Heart left ventricle (tissue), 16 donors: ENCODE data around the gene FBN1. TPM values are rescaled to one million over a fixed set of nuclear protein-coding genes. Genes with fewer than 3 reads are reported as not detected.

Source experiments
- ATAC-seq, 4 donors: fragments of 200-7000 bp; cut with Tn5 transposase; one replicate each; pipeline ENCODE4 v1.9.1; 2020 to 2022; ENCODE audit warnings: moderate library complexity in 4 of 4, mild to moderate bottlenecking in 3 of 4, moderate number of reproducible peaks in 1 of 4
- DNase-seq, 5 donors: peaks; one replicate each; pipeline ENCODE4 v3.0.0-alpha.2; 2020
- H3K27ac ChIP-seq, 12 donors: fragments of 200-600 bp; sonication (generic) in 4 of 12; one replicate each; pipeline versions ENCODE4 v1.5.0 to v1.8.0; 2016 to 2022; ENCODE audit warnings: mild to moderate bottlenecking in 2 of 12
- H3K27me3 ChIP-seq, 9 donors: fragments of 200-600 bp; sonication (generic) in 2 of 9; one replicate each; pipeline versions ENCODE4 v1.5.1 to v1.8.0; 2016 to 2022; ENCODE audit warnings: mild to moderate bottlenecking in 3 of 9
- H3K36me3 ChIP-seq, 9 donors: fragments of 200-600 bp; sonication (generic) in 2 of 9; one replicate each; pipeline versions ENCODE4 v1.5.0 to v1.8.0; 2018 to 2022; ENCODE audit warnings: mild to moderate bottlenecking in 2 of 9
- H3K4me1 ChIP-seq, 12 donors: fragments of 200-600 bp; sonication (generic) in 4 of 12; one replicate each; pipeline versions ENCODE4 v1.5.0 to v1.8.0; 2016 to 2022; ENCODE audit warnings: mild to moderate bottlenecking in 3 of 12
- H3K4me3 ChIP-seq, 12 donors: fragments of 200-600 bp; sonication (generic) in 4 of 12; one replicate each; pipeline versions ENCODE4 v1.5.0 to v1.8.0; 2017 to 2022; ENCODE audit warnings: mild to moderate bottlenecking in 9 of 12, moderate library complexity in 4 of 12
- H3K9me3 ChIP-seq, 12 donors: fragments of 200-600 bp; sonication (generic) in 4 of 12; one replicate each; pipeline versions ENCODE4 v1.5.0 to v1.8.0; 2016 to 2022; ENCODE audit warnings: mild to moderate bottlenecking in 1 of 12
- POLR2A ChIP-seq, 2 donors: fragments of 450-650 bp; IDR thresholded peaks; one replicate each; pipeline ENCODE4 v1.6.1; 2017; ENCODE audit warnings: antibody characterized with exemption in 2 of 2, mild to moderate bottlenecking in 2 of 2, moderate library complexity in 2 of 2
- WGBS, 4 donors: extraction: QIAGEN DNeasy Blood & Tissue Kit in 2 of 4; methylation state at CpG; one replicate each; pipeline versions ENCODE4 v1.1.5 to v1.1.7; 2013 to 2018; 5-methylcytosine and 5-hydroxymethylcytosine counted together
- intact Hi-C, 10 donors: fragments of 100-400 bp; cut with DNase I; formaldehyde crosslinking; loops; one replicate each; pipeline versions ENCODE4 v1.11.1 to v1.14.2; 2022
- polyA plus RNA-seq, 2 donors: library from polyadenylated mRNA; stranded (reverse); fragments of 200-250 nt; gene quantifications; one replicate each; pipeline ENCODE4 v1.2.3, GENCODE V29; 2013
- total RNA-seq, 9 donors: library from RNA; depleted of rRNA in 2 of 9; stranded (reverse); fragments of >200 nt in 2 of 9; fragmentation: NEBNext Ultra II Directional in 3 of 9; extraction: Animal tissue kit (Norgen Biotek cat#: 25700) in 3 of 9; gene quantifications; one replicate each; pipeline versions ENCODE4 v1.1.0 to v1.2.4, GENCODE V29; 2016 to 2023
- TF ChIP-seq, protein P1 (sequence below), 12 donors: fragments of 200-600 bp; sonication (generic) in 4 of 12; IDR thresholded peaks; one replicate each; pipeline versions ENCODE4 v1.5.0 to v1.8.0; 2018 to 2022; ENCODE audit warnings: antibody characterized with exemption in 12 of 12, mild to moderate bottlenecking in 5 of 12
- donor health status: ischemic (EF 13 %, LVEDD 7.1; RV severe dilation, severe dysfunction).
- donor health status: healthy with polysubstance abuse.
- donor health status: DM: no; HTN: yes; CAD: no.
- donor health status: DM: no; HTN: no; CAD: no.
- donor health status: ischemic (EF 25% LVEDD 6.9; RV normal size, moderate dysfunction).
- donor health status: ischemic (EF 25% LVEDD 5.7; RV mildly dilated, moderate dysfunction).
- donor health status: healthy.
- donor health status: DM: yes; HTN: yes; CAD: no.
- donor health status: ischemic (EF 35%, LVEDD 5.7; RV mildly dilated, moderate dysfunction).
- donor health status: nonischemic (EF 11% LVEDD 7.7; RV severe dilation, severe dysfunction).
- donor health status: DM: yes; HTN: yes; CAD: no.
- donor health status: PGD.
- donor health status: ischemic (EF 29% LVEDD 5.4; RV normal size, mild dysfunction).
- donor health status: nonischemic (EF 23%, LVEDD 6.1; RV moderate dilation, normal function).

FBN1 gene
- total and polyA plus RNA-seq, 11 donors, result 5.7 to 115 (median 31.4) TPM

DNA sequence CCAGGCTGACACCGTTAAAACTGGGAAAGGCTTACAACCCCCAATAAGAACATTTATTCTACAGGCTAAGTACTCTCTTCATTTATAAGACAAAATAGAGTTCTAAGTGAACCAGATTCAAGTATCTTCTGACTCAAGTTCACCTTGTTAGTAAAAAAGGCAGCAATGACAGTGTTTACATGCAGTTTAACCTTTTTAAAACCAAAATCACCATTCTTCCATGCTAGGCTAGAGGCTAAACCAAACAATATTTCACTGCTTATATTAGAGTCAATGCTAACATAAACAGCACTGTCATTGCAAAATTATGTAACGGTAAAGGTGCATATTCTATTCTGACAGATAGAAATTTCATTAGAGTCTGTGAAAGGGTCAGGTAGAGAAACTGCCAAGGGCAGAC is 118.0 kb downstream of the FBN1 start:
- H3K27ac ChIP-seq, result no peak overlapping the region
- intact Hi-C loops, result loop anchor here in 1 of 10 donors (10.0 kb wide), 1 partner anchor 77 kb away; no protein-coding TSS in a partner anchor
- DNase-seq (no peak), ATAC-seq (no peak)
- peaks cover 0 to 85% (median 20%) of the 10 kb centered on the region in 9 donors for H3K36me3 ChIP-seq
- 61 to 77% (median 68%) methylated on average over 2 of the region's 2 CpGs for WGBS, 4 donors
- no peaks in the 10 kb centered on the region for H3K9me3 ChIP-seq
- H3K4me1 ChIP-seq, result peaks cover 0 to 3% (median 0%) of the 10 kb centered on the region in 12 donors
- H3K4me3 ChIP-seq, result no peak overlapping the region
- no peaks in the 10 kb centered on the region for H3K27me3 ChIP-seq
- no peak for TF ChIP-seq POLR2A (IDR thresholded peaks at IDR 0.05)
- TF ChIP-seq, protein P1, sequence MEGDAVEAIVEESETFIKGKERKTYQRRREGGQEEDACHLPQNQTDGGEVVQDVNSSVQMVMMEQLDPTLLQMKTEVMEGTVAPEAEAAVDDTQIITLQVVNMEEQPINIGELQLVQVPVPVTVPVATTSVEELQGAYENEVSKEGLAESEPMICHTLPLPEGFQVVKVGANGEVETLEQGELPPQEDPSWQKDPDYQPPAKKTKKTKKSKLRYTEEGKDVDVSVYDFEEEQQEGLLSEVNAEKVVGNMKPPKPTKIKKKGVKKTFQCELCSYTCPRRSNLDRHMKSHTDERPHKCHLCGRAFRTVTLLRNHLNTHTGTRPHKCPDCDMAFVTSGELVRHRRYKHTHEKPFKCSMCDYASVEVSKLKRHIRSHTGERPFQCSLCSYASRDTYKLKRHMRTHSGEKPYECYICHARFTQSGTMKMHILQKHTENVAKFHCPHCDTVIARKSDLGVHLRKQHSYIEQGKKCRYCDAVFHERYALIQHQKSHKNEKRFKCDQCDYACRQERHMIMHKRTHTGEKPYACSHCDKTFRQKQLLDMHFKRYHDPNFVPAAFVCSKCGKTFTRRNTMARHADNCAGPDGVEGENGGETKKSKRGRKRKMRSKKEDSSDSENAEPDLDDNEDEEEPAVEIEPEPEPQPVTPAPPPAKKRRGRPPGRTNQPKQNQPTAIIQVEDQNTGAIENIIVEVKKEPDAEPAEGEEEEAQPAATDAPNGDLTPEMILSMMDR (IDR thresholded peaks at IDR 0.05), result no peak

DNA sequence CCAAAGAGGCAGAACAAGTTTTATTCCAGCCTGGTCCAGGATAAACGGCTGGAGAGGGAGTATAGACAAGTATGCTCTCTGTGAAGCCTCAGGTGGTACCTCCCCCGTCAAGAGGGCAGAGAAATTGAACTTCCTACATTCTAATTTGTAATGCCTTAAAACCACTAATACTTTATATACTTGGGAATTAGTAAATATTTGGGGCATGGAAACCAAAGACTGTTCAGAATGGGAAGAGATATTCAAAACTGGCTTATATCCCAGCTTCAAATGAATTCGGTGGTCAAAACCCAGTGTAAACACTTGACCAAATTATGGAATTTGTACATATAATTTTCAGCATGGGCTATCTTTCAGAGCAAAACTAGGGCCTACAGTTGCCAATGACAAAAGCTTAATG is 122.6 kb downstream of the FBN1 start:
- H3K27me3 ChIP-seq, result no peaks in the 10 kb centered on the region
- peaks cover 0 to 3% (median 0%) of the 10 kb centered on the region in 12 donors for H3K4me1 ChIP-seq
- no peak for ATAC-seq
- intact Hi-C loops, result loop anchor here in 1 of 10 donors (10.0 kb wide), 1 partner anchor 82 kb away; no protein-coding TSS in a partner anchor
- no peak overlapping the region for H3K27ac ChIP-seq
- WGBS, 4 donors, result 83 to 92% (median 91%) methylated on average over 3 of the region's 3 CpGs
- no peaks in the 10 kb centered on the region for H3K9me3 ChIP-seq
- no peak overlapping the region for H3K4me3 ChIP-seq
- TF ChIP-seq, protein P1 (IDR thresholded peaks at IDR 0.05), result no peak
- no peak for TF ChIP-seq POLR2A (IDR thresholded peaks at IDR 0.05)
- DNase-seq, result no peak
- peaks cover 0 to 94% (median 33%) of the 10 kb centered on the region in 9 donors for H3K36me3 ChIP-seq

DNA sequence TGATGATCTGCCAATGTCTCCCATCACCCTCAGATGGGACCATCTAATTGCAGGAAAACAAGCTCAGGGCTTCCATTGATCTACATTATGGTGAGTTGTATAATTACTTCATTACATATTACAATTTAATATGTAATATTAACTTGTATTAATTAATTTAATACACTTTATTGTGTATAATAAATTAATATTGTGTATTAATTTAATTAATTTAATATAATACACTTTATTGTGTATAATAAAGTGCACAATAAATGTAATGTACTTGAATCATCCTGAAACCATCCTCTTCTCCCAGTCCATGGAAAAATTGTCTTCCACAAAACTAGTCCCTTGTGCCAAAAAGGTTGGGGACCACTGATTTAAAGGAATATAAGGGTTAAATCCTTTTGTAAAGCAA is 123.4 kb downstream of the FBN1 start:
- no peak overlapping the region for H3K27ac ChIP-seq
- H3K4me1 ChIP-seq, result peaks cover 0 to 3% (median 0%) of the 10 kb centered on the region in 12 donors
- DNase-seq (no peak), ATAC-seq (no peak)
- no peaks in the 10 kb centered on the region for H3K9me3 ChIP-seq
- H3K27me3 ChIP-seq, result no peaks in the 10 kb centered on the region
- H3K4me3 ChIP-seq, result no peak overlapping the region
- TF ChIP-seq, protein P1 (IDR thresholded peaks at IDR 0.05), result no peak
- no peak for TF ChIP-seq POLR2A (IDR thresholded peaks at IDR 0.05)
- intact Hi-C loops, result loop anchor here in 1 of 10 donors (10.0 kb wide), 1 partner anchor 83 kb away; no protein-coding TSS in a partner anchor
- H3K36me3 ChIP-seq, result peaks cover 0 to 97% (median 33%) of the 10 kb centered on the region in 9 donors

DNA sequence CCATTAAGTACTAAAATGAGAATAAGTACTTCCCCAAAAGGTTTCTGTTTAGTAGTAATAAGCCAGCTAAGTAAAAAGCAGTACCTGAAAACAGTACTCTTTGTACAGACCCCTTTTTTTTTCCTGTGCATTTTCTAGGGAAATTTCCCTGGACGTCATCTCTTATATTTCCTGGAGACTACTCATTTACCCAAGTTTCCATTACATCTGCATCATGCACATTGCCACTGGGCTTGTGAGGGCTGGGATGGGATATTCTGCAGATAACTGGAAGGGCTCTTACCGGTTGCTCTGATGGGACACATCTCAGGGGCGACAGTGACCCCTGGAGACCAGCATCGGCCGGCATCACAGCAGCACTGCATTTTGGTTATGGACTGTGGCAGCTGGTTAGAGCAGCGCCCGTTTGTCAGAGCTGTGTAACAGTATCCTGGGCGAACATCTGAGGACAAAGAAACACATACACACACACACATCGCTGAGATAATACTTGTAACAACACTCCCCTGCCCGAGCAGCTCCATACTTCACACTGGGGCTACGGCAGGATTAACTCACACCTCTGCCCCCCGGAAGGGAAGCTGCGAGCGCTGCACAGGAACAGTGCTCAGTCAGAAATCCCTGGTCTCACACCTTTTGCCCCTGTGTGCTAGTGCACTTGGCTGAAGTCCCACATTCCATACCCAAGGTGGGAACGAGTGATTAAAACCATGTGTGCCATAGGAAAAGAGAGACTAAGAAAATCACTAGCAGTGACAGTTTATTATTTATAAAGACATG is 124.9 kb downstream of the FBN1 start:
- no peak for DNase-seq
- Histone ChIP-seq H3K36me3 (peaks cover 0 to 97% (median 29%) of the 10 kb centered on the region in 9 donors), H3K27ac (no peak overlapping the region), H3K9me3 (no peaks in the 10 kb centered on the region), H3K4me3 (no peak overlapping the region), H3K27me3 (no peaks in the 10 kb centered on the region), H3K4me1 (peaks cover 0 to 16% (median 0%) of the 10 kb centered on the region in 12 donors)
- peak in 1 of 4 donors; percentile 39 for ATAC-seq
- intact Hi-C loops, result loop anchor here in 1 of 10 donors (10.0 kb wide), 1 partner anchor 84 kb away; no protein-coding TSS in a partner anchor
- 67 to 74% (median 71%) methylated on average over 5 to 15 of the region's 15 CpGs for WGBS, 4 donors
- TF ChIP-seq, protein P1 (IDR thresholded peaks at IDR 0.05), result no peak
- TF ChIP-seq POLR2A (IDR thresholded peaks at IDR 0.05), result no peak
